DND-41 (cell line): ENCODE results near the gene ZNF366.

Source experiments
- CTCF ChIP-seq: IDR thresholded peaks from 2 replicates; pipeline ENCODE4 v1.5.1; 2012; ENCODE audit warnings: borderline replicate concordance, low read length, moderate library complexity, mild to moderate bottlenecking; ENCODE audit not compliant: poor library complexity, severe bottlenecking; ENCODE audit errors: extremely low read depth
- EZH2 ChIP-seq: IDR thresholded peaks from 3 replicates; pipeline ENCODE4 v1.6.1; 2012; ENCODE audit warnings: borderline replicate concordance, low read depth, mild to moderate bottlenecking, moderate library complexity, low read length, inconsistent platforms; ENCODE audit not compliant: severe bottlenecking

DNA sequence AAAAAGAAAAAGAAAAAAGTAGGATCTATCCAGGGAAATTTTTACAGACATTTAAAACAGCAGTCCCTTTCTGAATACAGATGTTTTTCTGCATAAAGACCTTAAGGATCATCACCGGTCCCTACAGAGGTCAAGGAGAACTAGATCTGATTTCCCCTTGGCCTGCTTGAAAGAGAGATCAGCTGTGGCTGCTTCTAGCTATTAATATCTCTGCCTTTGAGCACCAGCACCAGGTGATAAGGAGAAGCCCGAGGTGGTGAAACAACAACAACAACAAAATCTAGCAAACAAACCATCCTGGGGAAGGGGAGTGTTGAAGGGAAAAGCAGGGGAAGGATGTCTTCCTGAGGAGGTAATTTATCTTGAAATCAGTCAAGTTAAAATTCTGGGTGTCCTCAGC is 42.1 kb downstream of the ZNF366 start:
- TF ChIP-seq CTCF (no peak), EZH2 (no peak)
